ENCODE results near the gene LTA.

DNA sequence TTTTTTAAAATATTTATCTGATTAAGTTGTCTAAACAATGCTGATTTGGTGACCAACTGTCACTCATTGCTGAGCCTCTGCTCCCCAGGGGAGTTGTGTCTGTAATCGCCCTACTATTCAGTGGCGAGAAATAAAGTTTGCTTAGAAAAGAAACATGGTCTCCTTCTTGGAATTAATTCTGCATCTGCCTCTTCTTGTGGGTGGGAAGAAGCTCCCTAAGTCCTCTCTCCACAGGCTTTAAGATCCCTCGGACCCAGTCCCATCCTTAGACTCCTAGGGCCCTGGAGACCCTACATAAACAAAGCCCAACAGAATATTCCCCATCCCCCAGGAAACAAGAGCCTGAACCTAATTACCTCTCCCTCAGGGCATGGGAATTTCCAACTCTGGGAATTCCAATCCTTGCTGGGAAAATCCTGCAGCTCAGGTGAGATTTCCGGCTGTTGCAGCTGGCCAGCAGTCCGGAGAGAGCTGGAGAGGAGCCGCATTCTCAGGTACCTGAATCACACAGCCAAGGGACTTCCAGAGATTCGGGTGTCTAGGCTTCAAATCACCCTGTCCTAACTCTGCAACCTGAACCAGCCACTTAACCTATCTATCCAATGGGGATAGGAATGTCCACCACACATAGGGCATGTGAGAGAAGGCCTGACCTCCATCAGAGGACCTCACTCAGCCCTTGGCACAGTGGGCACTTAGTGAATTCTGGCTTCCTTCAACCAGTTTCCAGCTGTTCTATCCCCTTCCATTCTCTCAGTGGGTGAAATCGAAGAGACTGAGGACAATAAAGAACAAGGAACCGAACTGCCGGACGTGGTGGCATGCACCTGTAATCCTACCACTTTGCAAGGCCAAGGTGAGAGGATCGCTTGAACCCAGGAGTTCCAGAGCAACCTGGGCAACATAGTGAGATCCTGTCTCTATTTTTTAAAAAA, 6.4 kb downstream of the LTA start:
- TF ChIP-seq CTCF (conservative IDR thresholded peaks at IDR 0.05) (no peak), ZFX (IDR thresholded peaks at IDR 0.05) (no peak)
